ENCODE results near the gene LRBA.
A peak's percentile ranks its signal among the peaks of the same experiment; 100 is the strongest.

The LRBA gene

DNA sequence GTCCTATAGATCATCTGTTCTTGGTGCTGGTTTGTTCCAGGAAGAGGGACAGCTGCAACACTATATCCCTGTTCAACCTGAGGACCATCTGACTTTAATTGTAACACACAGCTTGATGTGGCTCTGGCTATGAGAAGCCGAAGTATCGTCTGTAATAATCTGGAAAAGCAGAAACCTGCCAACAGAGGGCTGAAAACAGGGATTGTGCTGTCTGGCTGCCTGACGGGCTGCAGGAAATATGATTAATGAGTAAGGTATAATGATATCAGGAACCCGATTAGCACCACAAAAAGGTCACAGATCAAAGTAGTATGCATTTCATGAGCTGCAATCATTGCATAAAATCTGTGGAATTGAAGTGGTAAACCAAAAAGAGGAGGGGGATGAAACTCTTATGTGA is 603.6 kb downstream of the LRBA start:
- no peak for DNase-seq (ENCODE audit: low read depth)
- no peak overlapping the region for H3K4me3 ChIP-seq (ENCODE audit: control insufficient read depth, low read depth, low read length)
- TF ChIP-seq CTCF (IDR thresholded peaks at IDR 0.05; ENCODE audit: control insufficient read depth, insufficient read depth, low read depth, low read length, missing control alignments), result peak; percentile 20

GRCh38 chr4:150402871-150403272 is 612.2 kb downstream of the LRBA start:
- no peak for TF ChIP-seq CTCF (IDR thresholded peaks at IDR 0.05; ENCODE audit: control insufficient read depth, insufficient read depth, low read depth, low read length, missing control alignments)
- no peak overlapping the region for H3K4me3 ChIP-seq (ENCODE audit: control insufficient read depth, low read depth, low read length)
- no peak for DNase-seq (ENCODE audit: low read depth)

DNA sequence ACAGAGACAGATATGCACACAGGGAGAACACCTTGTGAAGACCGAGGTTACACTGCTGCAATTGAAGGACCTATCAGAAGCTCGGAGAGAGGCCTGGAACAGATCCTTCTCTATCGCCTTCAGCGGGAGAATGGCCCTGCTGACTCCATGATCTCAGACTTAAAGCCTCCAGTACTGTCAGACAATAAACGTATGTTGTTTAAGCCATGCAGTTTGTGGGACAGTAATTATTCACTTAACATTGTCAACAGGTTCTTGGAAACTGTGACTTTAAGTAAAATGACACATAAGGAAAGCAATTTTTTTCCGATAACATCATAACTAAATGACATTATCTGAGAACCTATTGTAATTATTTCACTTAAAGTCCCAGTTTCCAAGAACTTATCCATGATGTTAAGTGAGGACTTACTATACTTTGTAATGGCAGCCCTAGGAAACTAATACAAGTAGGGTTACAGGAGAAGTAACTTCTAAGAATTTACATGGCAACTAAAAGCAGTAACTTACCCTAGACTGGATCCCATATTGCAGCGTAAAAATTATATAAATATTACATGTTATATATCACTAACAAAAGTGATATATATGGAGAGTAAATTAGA is 613.9 kb downstream of the LRBA start:
- DNase-seq (ENCODE audit: low read depth), result no peak
- no peak for TF ChIP-seq CTCF (IDR thresholded peaks at IDR 0.05; ENCODE audit: control insufficient read depth, insufficient read depth, low read depth, low read length, missing control alignments)
- H3K4me3 ChIP-seq (ENCODE audit: control insufficient read depth, low read depth, low read length), result no peak overlapping the region

DNA sequence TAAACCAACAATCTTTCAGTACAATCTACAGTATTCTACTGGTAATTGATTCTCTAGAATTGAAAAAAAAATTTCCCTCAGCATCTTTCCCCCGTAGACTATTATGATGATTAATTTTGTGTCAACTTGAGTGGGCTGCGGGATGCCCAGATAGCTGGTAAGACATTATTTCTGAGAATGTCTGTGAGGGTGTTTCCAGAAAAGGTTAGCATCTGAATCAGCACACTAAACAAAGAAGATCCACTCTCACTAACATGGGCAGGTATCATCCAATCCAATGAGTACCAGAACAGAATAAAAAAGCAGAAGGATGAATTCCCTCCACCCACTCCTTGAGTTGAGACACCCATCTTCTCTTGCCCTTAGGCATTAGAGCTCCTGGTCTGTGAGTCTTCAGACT is 619.2 kb downstream of the LRBA start:
- TF ChIP-seq CTCF (IDR thresholded peaks at IDR 0.05; ENCODE audit: control insufficient read depth, insufficient read depth, low read depth, low read length, missing control alignments), result no peak
- DNase-seq (ENCODE audit: low read depth), result no peak
- H3K4me3 ChIP-seq (ENCODE audit: control insufficient read depth, low read depth, low read length), result no peak overlapping the region

GRCh38 chr4:150394046-150394445 is 621.0 kb downstream of the LRBA start:
- DNase-seq (ENCODE audit: low read depth), result no peak
- no peak for TF ChIP-seq CTCF (IDR thresholded peaks at IDR 0.05; ENCODE audit: control insufficient read depth, insufficient read depth, low read depth, low read length, missing control alignments)

GRCh38 chr4:150391052-150391451 is 624.0 kb downstream of the LRBA start:
- TF ChIP-seq CTCF (IDR thresholded peaks at IDR 0.05; ENCODE audit: control insufficient read depth, insufficient read depth, low read depth, low read length, missing control alignments), result no peak
- no peak for DNase-seq (ENCODE audit: low read depth)
- H3K4me3 ChIP-seq (ENCODE audit: control insufficient read depth, low read depth, low read length), result no peak overlapping the region

More at GRCh38 chr4:150394046-150394445, 621.0 kb downstream of the LRBA start:
- no peak overlapping the region for H3K4me3 ChIP-seq (ENCODE audit: control insufficient read depth, low read depth, low read length)

- TF ChIP-seq CTCF (IDR thresholded peaks at IDR 0.05; ENCODE audit: control insufficient read depth, insufficient read depth, low read depth, low read length, missing control alignments), result no peak
- no peak for DNase-seq (ENCODE audit: low read depth)
- H3K4me3 ChIP-seq (ENCODE audit: control insufficient read depth, low read depth, low read length), result no peak overlapping the region
These were observed 624.6 kb downstream of the LRBA start for GRCh38 chr4:150390531-150390910.
